Measurements from ENCODE around the gene SHANK3.

DNA sequence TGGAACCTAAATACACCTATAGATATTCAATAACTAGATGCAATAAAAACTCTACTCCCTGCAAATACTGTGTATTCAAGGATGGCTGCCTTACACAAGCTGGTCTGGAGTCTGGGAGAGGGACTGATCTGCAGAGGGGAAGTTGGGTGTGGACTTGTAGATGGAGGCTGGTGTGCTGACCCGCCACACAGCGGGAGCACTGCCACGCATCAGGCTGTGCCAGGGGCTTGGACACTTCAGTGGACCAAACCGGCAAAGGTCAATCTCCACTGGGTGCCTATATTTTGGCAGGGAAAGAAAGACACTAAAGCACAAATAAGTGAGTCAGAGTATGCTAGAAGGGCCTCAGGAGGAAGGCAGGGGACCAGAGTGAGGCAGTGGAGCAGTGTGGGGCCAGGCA is 2.1 kb upstream of the SHANK3 start:
- TF ChIP-seq, protein P1, sequence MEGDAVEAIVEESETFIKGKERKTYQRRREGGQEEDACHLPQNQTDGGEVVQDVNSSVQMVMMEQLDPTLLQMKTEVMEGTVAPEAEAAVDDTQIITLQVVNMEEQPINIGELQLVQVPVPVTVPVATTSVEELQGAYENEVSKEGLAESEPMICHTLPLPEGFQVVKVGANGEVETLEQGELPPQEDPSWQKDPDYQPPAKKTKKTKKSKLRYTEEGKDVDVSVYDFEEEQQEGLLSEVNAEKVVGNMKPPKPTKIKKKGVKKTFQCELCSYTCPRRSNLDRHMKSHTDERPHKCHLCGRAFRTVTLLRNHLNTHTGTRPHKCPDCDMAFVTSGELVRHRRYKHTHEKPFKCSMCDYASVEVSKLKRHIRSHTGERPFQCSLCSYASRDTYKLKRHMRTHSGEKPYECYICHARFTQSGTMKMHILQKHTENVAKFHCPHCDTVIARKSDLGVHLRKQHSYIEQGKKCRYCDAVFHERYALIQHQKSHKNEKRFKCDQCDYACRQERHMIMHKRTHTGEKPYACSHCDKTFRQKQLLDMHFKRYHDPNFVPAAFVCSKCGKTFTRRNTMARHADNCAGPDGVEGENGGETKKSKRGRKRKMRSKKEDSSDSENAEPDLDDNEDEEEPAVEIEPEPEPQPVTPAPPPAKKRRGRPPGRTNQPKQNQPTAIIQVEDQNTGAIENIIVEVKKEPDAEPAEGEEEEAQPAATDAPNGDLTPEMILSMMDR (conservative IDR thresholded peaks at IDR 0.05; ENCODE audit: low read depth in 2 of 2), result no peak
- TF ChIP-seq EZH2 (IDR thresholded peaks at IDR 0.05; ENCODE audit: low read depth, unreplicated experiment), result no peak
